Breast epithelium (tissue), 4 donors: Measurements from ENCODE around the gene NUP205. TPM values are rescaled to one million over a fixed set of nuclear protein-coding genes. Genes with fewer than 3 reads are reported as not detected.
A peak's percentile ranks its signal among the peaks of the same experiment; 100 is the strongest.

Experiments used
- DNase-seq, 2 donors: peaks; one replicate each; pipeline ENCODE4 v3.0.0-alpha.2; 2019; ENCODE audit warnings: low spot score in 2 of 2
- H3K27ac ChIP-seq, 2 donors: fragments of 200-600 bp; sonication (generic) in 1 of 2; one replicate each; pipeline ENCODE4 v1.5.1; 2016 to 2019; ENCODE audit warnings: mild to moderate bottlenecking in 1 of 2
- H3K27me3 ChIP-seq, 2 donors: fragments of 200-600 bp; sonication (generic) in 1 of 2; one replicate each; pipeline versions ENCODE4 v1.5.1 to v1.6.0; 2017 to 2019; ENCODE audit warnings: control low read depth in 1 of 2, mild to moderate bottlenecking in 1 of 2
- H3K36me3 ChIP-seq: fragments of 200-600 bp; one replicate; pipeline ENCODE4 v1.5.1; 2019
- H3K4me1 ChIP-seq, 2 donors: fragments of 200-600 bp; sonication (generic); one replicate each; pipeline ENCODE4 v1.5.1; 2016 to 2019; ENCODE audit warnings: control low read depth in 1 of 2
- H3K4me3 ChIP-seq, 3 donors: fragments of 200-600 bp; sonication (generic); 1 replicate in 2 of 3; 2 replicates in 1 of 3; pipeline ENCODE4 v1.5.1; 2016 to 2019; ENCODE audit warnings: mild to moderate bottlenecking in 3 of 3, moderate library complexity in 2 of 3
- H3K9me3 ChIP-seq, 2 donors: fragments of 200-600 bp; sonication (generic) in 1 of 2; one replicate each; pipeline ENCODE4 v1.5.1; 2016 to 2019; ENCODE audit warnings: control low read depth in 1 of 2
- CTCF ChIP-seq, 3 donors: fragments of 450-650 bp; IDR thresholded peaks; one replicate each; pipeline ENCODE4 v1.5.1; 2016 to 2017; ENCODE audit warnings: antibody characterized with exemption in 3 of 3, mild to moderate bottlenecking in 3 of 3, moderate library complexity in 3 of 3
- POLR2A ChIP-seq: fragments of 450-650 bp; IDR thresholded peaks from one replicate; pipeline ENCODE4 v1.6.1; 2016; ENCODE audit warnings: antibody characterized with exemption, mild to moderate bottlenecking, moderate library complexity
- POLR2AphosphoS5 ChIP-seq, 3 donors: sonication (generic); formaldehyde crosslinking; IDR thresholded peaks; one replicate each; pipeline ENCODE4 v1.6.1; 2017; ENCODE audit warnings: antibody characterized with exemption in 3 of 3
- intact Hi-C: fragments of 100-400 bp; cut with DNase I; formaldehyde crosslinking; loops from one replicate; pipeline ENCODE4 v1.15.1; 2023; ENCODE audit warnings: low total_unique reads
- total RNA-seq, 3 donors: library from RNA; depleted of rRNA; stranded (reverse); fragments of >200 nt; gene quantifications; one replicate each; pipeline ENCODE4 v1.1.0, GENCODE V29; 2016

NUP205 gene
- total RNA-seq, 3 donors from 2014 or later: 22.6 to 49.6 (median 44.6) TPM

- H3K36me3 ChIP-seq: no peaks in the 10 kb centered on the region
- no peaks in the 10 kb centered on the region for H3K27me3 ChIP-seq
- intact Hi-C loops: no loop called here
- H3K4me3 ChIP-seq: peak overlapping the region; percentile 73 to 91 (median 77)
- peak overlapping the region; percentile 95 to 99 for H3K27ac ChIP-seq
- TF ChIP-seq CTCF (IDR thresholded peaks at IDR 0.05) (no peak), POLR2A (no peak), POLR2AphosphoS5 (IDR thresholded peaks at IDR 0.05) (no peak)
- H3K4me1 ChIP-seq: peaks cover 0 to 6% of the 10 kb centered on the region in 2 donors
- H3K9me3 ChIP-seq: no peaks in the 10 kb centered on the region
- no peak for DNase-seq
Observed at GRCh38 chr7:135558881-135559280, 1.2 kb downstream of the NUP205 start.

GRCh38 chr7:135560631-135561030 is 2.9 kb downstream of the NUP205 start:
- no peak for DNase-seq

GRCh38 chr7:135562720-135563119 is 5.0 kb downstream of the NUP205 start:
- Histone ChIP-seq H3K9me3 (no peaks in the 10 kb centered on the region), H3K4me1 (peaks cover 0 to 6% of the 10 kb centered on the region in 2 donors), H3K27me3 (no peaks in the 10 kb centered on the region), H3K36me3 (no peaks in the 10 kb centered on the region), H3K27ac (no peak overlapping the region), H3K4me3 (no peak overlapping the region)
- no peak for DNase-seq
- intact Hi-C loops: no loop called here
- no peak for TF ChIP-seq POLR2AphosphoS5 (IDR thresholded peaks at IDR 0.05)

More at GRCh38 chr7:135560631-135561030, 2.9 kb downstream of the NUP205 start:
- Histone ChIP-seq H3K9me3 (no peaks in the 10 kb centered on the region), H3K4me3 (no peak overlapping the region), H3K36me3 (no peaks in the 10 kb centered on the region), H3K27me3 (no peaks in the 10 kb centered on the region), H3K27ac (no peak overlapping the region), H3K4me1 (peaks cover 0 to 6% of the 10 kb centered on the region in 2 donors)
- intact Hi-C loops: no loop called here
- TF ChIP-seq POLR2A (no peak), POLR2AphosphoS5 (IDR thresholded peaks at IDR 0.05) (no peak), CTCF (IDR thresholded peaks at IDR 0.05) (no peak)

- DNase-seq: no peak
- TF ChIP-seq CTCF (IDR thresholded peaks at IDR 0.05): no peak
- TF ChIP-seq POLR2A: no peak
- no peak for TF ChIP-seq POLR2AphosphoS5 (IDR thresholded peaks at IDR 0.05)
- no peaks in the 10 kb centered on the region for H3K27me3 ChIP-seq
- intact Hi-C loops: no loop called here
- no peaks in the 10 kb centered on the region for H3K4me1 ChIP-seq
- H3K36me3 ChIP-seq: no peaks in the 10 kb centered on the region
- no peak overlapping the region for H3K4me3 ChIP-seq
- H3K27ac ChIP-seq: no peak overlapping the region
- no peaks in the 10 kb centered on the region for H3K9me3 ChIP-seq
Observed at GRCh38 chr7:135571834-135572233, 14.1 kb downstream of the NUP205 start.

- Histone ChIP-seq H3K4me3 (no peak overlapping the region), H3K36me3 (no peaks in the 10 kb centered on the region), H3K4me1 (no peaks in the 10 kb centered on the region), H3K27me3 (no peaks in the 10 kb centered on the region), H3K27ac (no peak overlapping the region), H3K9me3 (no peaks in the 10 kb centered on the region)
- no peak for DNase-seq
- intact Hi-C loops: no loop called here
- TF ChIP-seq POLR2A (no peak), CTCF (IDR thresholded peaks at IDR 0.05) (no peak), POLR2AphosphoS5 (IDR thresholded peaks at IDR 0.05) (no peak)
Observed at GRCh38 chr7:135573541-135573940, 15.8 kb downstream of the NUP205 start.

- no peak for DNase-seq
- no peak overlapping the region for H3K4me3 ChIP-seq
- no peaks in the 10 kb centered on the region for H3K36me3 ChIP-seq
- intact Hi-C loops: no loop called here
- TF ChIP-seq CTCF (IDR thresholded peaks at IDR 0.05) (no peak), POLR2A (no peak), POLR2AphosphoS5 (IDR thresholded peaks at IDR 0.05) (no peak)
- no peak overlapping the region for H3K27ac ChIP-seq
- no peaks in the 10 kb centered on the region for H3K9me3 ChIP-seq
- no peaks in the 10 kb centered on the region for H3K27me3 ChIP-seq
- no peaks in the 10 kb centered on the region for H3K4me1 ChIP-seq
Observed at GRCh38 chr7:135575296-135575695, 17.6 kb downstream of the NUP205 start.
